K562 (cell line): ENCODE data around the gene POFUT2. TPM values are rescaled to one million over a fixed set of nuclear protein-coding genes. Genes with fewer than 3 reads are reported as not detected.

Experiments used
- ATAC-seq: fragments of 200-7000 bp; cut with Tn5 transposase; 3 replicates; pipeline ENCODE4 v1.9.1; 2020; ENCODE audit warnings: moderate library complexity
- BruUV-seq: library from RNA; stranded (reverse); fragments of 400-500 nt; replicated peaks from 2 replicates; lab custom pipeline; 2021; lab: Mats Ljungman, UMichigan
- CTCF ChIA-PET: fragments of 300-600 bp; formaldehyde crosslinking; extraction: SDS; loops from one replicate; lab custom pipeline; 2021; ENCODE audit warnings: low intra/inter-chr PET ratio; lab: Yijun Ruan, JAX
- POLR2A ChIA-PET: fragments of 300-600, 350-650 bp; sonication (Branson Sonifier 250); formaldehyde crosslinking; extraction: SDS; loops from one replicate; lab custom pipeline; 2021; ENCODE audit warnings: antibody characterized with exemption, inconsistent platforms; lab: Yijun Ruan, JAX
- DNase-seq, 4 experiments: peaks; one replicate each; pipeline versions ENCODE4 v3.0.0 to v3.0.0-alpha.2; 2011 to 2018; ENCODE audit warnings: low spot score in 3 of 4, mixed read lengths in 3 of 4; ENCODE audit errors: extremely low read depth in 1 of 4
- FAIRE-seq: peaks from 2 replicates; lab custom pipeline; 2011; peaks lifted over from hg19 to GRCh38; lab: Jason Lieb, UNC
- H2AFZ ChIP-seq: 2 replicates; pipeline ENCODE4 v1.6.0; 2011; ENCODE audit warnings: low read depth, low read length, control low read depth, inconsistent platforms
- H3K27ac ChIP-seq: fragments of 200-600 bp; 3 replicates; pipeline ENCODE4 v1.8.0; 2011; ENCODE audit warnings: low read depth, mild to moderate bottlenecking, control low read depth, inconsistent platforms, low read length, moderate library complexity, mixed read lengths; ENCODE audit errors: extremely low read depth
- H3K27me3 ChIP-seq, 2 experiments: fragments of 300-600 bp in 1 of 2; 2 replicates in 1 of 2; 3 replicates in 1 of 2; pipeline versions ENCODE4 v1.6.0 to v1.8.0; 2011; ENCODE audit warnings: inconsistent platforms in 2 of 2, low read length in 2 of 2, mild to moderate bottlenecking in 1 of 2, mixed read lengths in 1 of 2, moderate library complexity in 1 of 2; ENCODE audit not compliant: control insufficient read depth in 2 of 2, insufficient read depth in 2 of 2
- H3K36me3 ChIP-seq: fragments of 300-600 bp; 3 replicates; pipeline ENCODE4 v1.8.0; 2011; ENCODE audit warnings: mild to moderate bottlenecking, low read length, inconsistent platforms; ENCODE audit not compliant: control insufficient read depth, insufficient read depth
- H3K4me1 ChIP-seq, 2 experiments: fragments of 200-600 bp in 1 of 2; replicated peaks in 1 of 2; 2 replicates in 1 of 2; 3 replicates in 1 of 2; pipeline versions ENCODE4 v1.5.1 to v1.8.0; 2011; ENCODE audit warnings: inconsistent platforms in 2 of 2, low read length in 2 of 2, mild to moderate bottlenecking in 1 of 2, mixed read lengths in 1 of 2, moderate library complexity in 1 of 2; ENCODE audit not compliant: control insufficient read depth in 2 of 2, insufficient read depth in 2 of 2
- H3K4me2 ChIP-seq: 2 replicates; pipeline ENCODE4 v1.6.1; 2011; ENCODE audit warnings: low read length, control low read depth, inconsistent platforms, mixed read lengths; ENCODE audit not compliant: insufficient read depth
- H3K4me3 ChIP-seq: fragments of 200-600 bp; sonication (generic), shearing (Covaris generic); 2 replicates; pipeline ENCODE4 v1.5.1; 2016; ENCODE audit warnings: control low read depth, inconsistent platforms
- H3K79me2 ChIP-seq: fragments of 200-600 bp; 3 replicates; pipeline ENCODE4 v1.8.0; 2011; ENCODE audit warnings: low read length, inconsistent platforms; ENCODE audit not compliant: control insufficient read depth, insufficient read depth
- H3K9ac ChIP-seq, 2 experiments: 2 replicates each; pipeline versions ENCODE4 v1.6.0 to v1.6.1; 2011; ENCODE audit warnings: low read depth in 2 of 2, low read length in 2 of 2, control low read depth in 1 of 2, inconsistent platforms in 1 of 2, mild to moderate bottlenecking in 1 of 2, mixed read lengths in 1 of 2; ENCODE audit not compliant: insufficient read depth in 1 of 2
- H3K9me1 ChIP-seq: one replicate; pipeline ENCODE4 v1.6.0; 2011; ENCODE audit warnings: inconsistent platforms, mild to moderate bottlenecking, low read length, moderate library complexity; ENCODE audit not compliant: control insufficient read depth, insufficient read depth
- H3K9me3 ChIP-seq: replicated peaks from 2 replicates; pipeline ENCODE4 v1.5.1; 2011; ENCODE audit warnings: low read depth, low read length, inconsistent platforms; ENCODE audit not compliant: control insufficient read depth, insufficient read depth
- H4K20me1 ChIP-seq: replicated peaks from 2 replicates; pipeline ENCODE4 v1.6.1; 2011; ENCODE audit warnings: low read length, inconsistent platforms, mixed read lengths; ENCODE audit not compliant: control insufficient read depth, insufficient read depth
- FUS ChIP-seq: fragments of 200-400 bp; formaldehyde crosslinking; optimal IDR thresholded peaks from 2 replicates; pipeline ENCODE3; 2017; ENCODE audit warnings: low read depth, low read length
- GTF2E2 ChIP-seq: fragments of 200-800 bp; sonication (Bioruptor generic); IDR thresholded peaks from 2 replicates; pipeline ENCODE4 v1.6.1; 2016; ENCODE audit warnings: missing genetic modification characterization, missing compliant biosample characterization
- IRF2 ChIP-seq: sonication (generic); formaldehyde crosslinking; IDR thresholded peaks from 2 replicates; pipeline ENCODE4 v1.8.1; 2022; ENCODE audit warnings: mild to moderate bottlenecking, missing genetic modification reagents
- PHB2 ChIP-seq: fragments of 450-650 bp; IDR thresholded peaks from 2 replicates; pipeline ENCODE4 v1.6.1; 2017; ENCODE audit warnings: low read depth
- RBBP5 ChIP-seq: fragments of 200-600 bp; sonication (generic); IDR thresholded peaks from 2 replicates; pipeline ENCODE4 v1.6.1; 2012; ENCODE audit warnings: borderline replicate concordance, mild to moderate bottlenecking, low read length, control low read depth, inconsistent platforms; ENCODE audit not compliant: insufficient read depth, poor library complexity, severe bottlenecking
- TRIM25 ChIP-seq: fragments of 450-650 bp; IDR thresholded peaks from 2 replicates; pipeline ENCODE4 v1.7.0; 2016; ENCODE audit warnings: borderline replicate concordance
- USF2 ChIP-seq: sonication (generic); formaldehyde crosslinking; IDR thresholded peaks from 2 replicates; pipeline ENCODE4 v1.5.0; 2020; ENCODE audit warnings: missing genetic modification reagents
- ZNF512 ChIP-seq: IDR thresholded peaks from 2 replicates; pipeline ENCODE4 v1.6.1; 2016; ENCODE audit warnings: missing genetic modification characterization, missing compliant biosample characterization
- ZNF79 ChIP-seq: fragments of 250-450 bp; sonication (Bioruptor Pico); IDR thresholded peaks from 2 replicates; pipeline ENCODE4 v1.4.0; 2020; ENCODE audit warnings: low read depth, mild to moderate bottlenecking, moderate library complexity
- WGBS: fragments of 100-300 bp; shearing (Covaris generic); methylation state at CpG from one replicate; pipeline ENCODE4 v1.1.6; 2016; ENCODE audit warnings: low coverage, mixed read lengths; ENCODE audit not compliant: insufficient coverage; ENCODE audit errors: missing lambda C conversion rate; 5-methylcytosine and 5-hydroxymethylcytosine counted together
- in situ Hi-C: fragments of 300-500 bp; cut with MboI; formaldehyde crosslinking; loops from 4 replicates; pipeline ENCODE4 v1.15.0; 2018; ENCODE audit warnings: inconsistent platforms, mixed read lengths
- intact Hi-C: fragments of 100-400 bp; cut with micrococcal nuclease; formaldehyde crosslinking; loops from 2 replicates; pipeline ENCODE4 v1.14.2; 2022
- polyA plus RNA-seq, 8 experiments: library from polyadenylated mRNA; depleted of rRNA in 4 of 8; stranded (reverse) in 5 of 8; unstranded in 3 of 8; fragments of >200 nt; fragmentation: Nextera tagmentation in 2 of 8; fragmentation: Illumina TruSeq in 1 of 8; extraction: Ambion mirVana in 2 of 8; extraction: Trizol in 1 of 8; gene quantifications; 2 replicates each; pipeline versions ENCODE4 v1.2.1 to v1.2.3, GENCODE V29; 2011 to 2014; ENCODE audit warnings: inconsistent platforms in 1 of 8, missing spikeins in 1 of 8
- total RNA-seq, 7 experiments: library from RNA; depleted of rRNA in 6 of 7; stranded (reverse); fragments of >200 nt in 6 of 7; fragmentation: Illumina TruSeq in 2 of 7; extraction: Trizol in 2 of 7; gene quantifications; 2 replicates each; pipeline versions ENCODE4 v1.2.1 to v1.2.3, GENCODE V29; 2011 to 2021; ENCODE audit warnings: low replicate concordance in 1 of 7

The POFUT2 gene
- total and polyA plus RNA-seq, 9 of the 15 experiments (the other 6 are each of a cell fraction or from before 2014, with no cell fraction given): 1.1 to 24.2 (median 11.0) TPM

GRCh38 chr21:45253180-45253579, 34.5 kb downstream of the POFUT2 start:
- DNase-seq (no peak), FAIRE-seq (no peak), ATAC-seq (no peak)
- H3K79me2 ChIP-seq: no peaks in the 10 kb centered on the region
- peaks cover 23 to 51% of the 10 kb centered on the region in 2 experiments for H3K4me1 ChIP-seq
- CTCF ChIA-PET: no interaction called here
- no peak overlapping the region for H3K4me2 ChIP-seq
- POLR2A ChIA-PET: no interaction called here
- TF ChIP-seq RBBP5 (no peak), GTF2E2 (tag) (no peak), PHB2 (no peak), FUS (no peak), ZNF79 (no peak), TRIM25 (no peak), ZNF512 (tag) (no peak), IRF2 (no peak), USF2 (CRISPR knock-in tag) (no peak)
- in situ Hi-C loops (no loop called here), intact Hi-C loops (no loop called here)
- 2% methylated on average over 8 of the region's 8 CpGs for WGBS
- 0 out of 2 replicates have a peak, but pooled peaks cover 2% of the 10 kb centered on the region for H3K9me3 ChIP-seq
- peaks cover 19% of the 10 kb centered on the region; the same call in 1 of the 2 replicates for H4K20me1 ChIP-seq
- no TSS peak for BruUV-seq
- H3K4me3 ChIP-seq: no peak overlapping the region
- no peak overlapping the region for H3K27ac ChIP-seq
- H3K9me1 ChIP-seq: no peaks in the 10 kb centered on the region
- no peaks in the 10 kb centered on the region for H3K36me3 ChIP-seq
- no peak overlapping the region for H2AFZ ChIP-seq
- peak overlapping the region in 1 of 2 experiments; percentile 54; a peak in 2 of 4 replicates for H3K9ac ChIP-seq
- H3K27me3 ChIP-seq: peaks cover 26 to 65% of the 10 kb centered on the region in 2 experiments; a peak in 4 of 5 replicates
